Left colon (tissue), 2 donors: ENCODE data around the gene PPARG. TPM values are rescaled to one million over a fixed set of nuclear protein-coding genes. Genes with fewer than 3 reads are reported as not detected.

ENCODE experiments used
- ATAC-seq: fragments of 200-7000 bp; cut with Tn5 transposase; one replicate; pipeline ENCODE4 v1.9.1; 2020; ENCODE audit warnings: mild to moderate bottlenecking, moderate library complexity
- DNase-seq, 2 donors: peaks; one replicate each; pipeline ENCODE4 v3.0.0-alpha.2; 2020
- intact Hi-C, 2 donors: fragments of 100-400 bp; cut with DNase I in 1 of 2; cut with micrococcal nuclease in 1 of 2; formaldehyde crosslinking; loops; one replicate each; pipeline versions ENCODE4 v1.11.2 to v1.14.0; 2022; cut with DNase I, micrococcal nuclease
- total RNA-seq, 2 donors: library from RNA; stranded (reverse); fragmentation: NEBNext Ultra II Directional; extraction: Animal tissue kit (Norgen Biotek cat#: 25700); gene quantifications; one replicate each; pipeline ENCODE4 v1.2.1, GENCODE V29; 2021
- donor health status: DM: no; HTN: no; CAD: no.
- donor health status: DM: yes; HTN: yes; CAD: no.

PPARG gene
- total RNA-seq, 2 donors from 2014 or later = 91.2 to 143 TPM

DNA sequence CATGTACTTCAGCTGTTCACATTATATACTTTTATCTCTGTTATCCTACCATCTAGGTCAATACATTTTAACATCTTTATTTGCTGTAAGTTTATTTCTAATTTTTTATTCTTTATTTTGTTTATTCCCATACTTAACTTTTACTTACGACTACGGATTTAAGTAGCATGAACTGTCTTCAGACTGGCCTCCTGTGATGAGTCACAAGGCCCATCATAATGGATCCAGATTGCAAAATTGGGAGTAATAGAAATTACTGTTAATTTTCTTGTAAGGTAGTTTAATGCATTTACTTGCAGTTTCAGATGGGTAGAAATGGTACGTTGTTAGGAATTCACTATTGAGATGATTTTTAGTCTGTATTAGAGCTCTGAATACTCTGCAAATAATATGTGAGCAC lies 45.9 kb downstream of the PPARG start:
- intact Hi-C loops = no loop called here
- DNase-seq = no peak
- ATAC-seq = no peak

DNA sequence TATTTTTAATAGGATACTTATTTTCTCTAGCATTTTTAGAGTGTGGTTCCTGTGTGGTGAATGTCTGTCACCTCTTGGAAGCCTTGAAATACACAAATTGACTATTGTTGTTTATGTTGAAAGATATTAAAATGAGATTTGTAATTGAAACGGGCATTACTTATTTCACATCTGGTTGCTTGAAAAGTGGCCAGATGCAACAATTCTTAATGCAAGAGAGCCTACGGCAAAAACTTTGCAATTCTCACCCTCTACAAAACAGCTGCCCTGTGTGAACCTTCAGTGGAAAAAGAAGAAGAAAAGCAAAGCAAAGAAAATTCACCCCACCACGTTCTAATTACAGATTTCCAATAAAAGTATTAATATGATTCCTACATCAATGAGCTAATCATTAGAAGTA lies 46.6 kb downstream of the PPARG start:
- no peak for ATAC-seq
- DNase-seq = no peak
- intact Hi-C loops = no loop called here

GRCh38 chr3:12336099-12336498 lies 47.2 kb downstream of the PPARG start:
- no peak for DNase-seq
- ATAC-seq = no peak
- intact Hi-C loops = no loop called here

DNA sequence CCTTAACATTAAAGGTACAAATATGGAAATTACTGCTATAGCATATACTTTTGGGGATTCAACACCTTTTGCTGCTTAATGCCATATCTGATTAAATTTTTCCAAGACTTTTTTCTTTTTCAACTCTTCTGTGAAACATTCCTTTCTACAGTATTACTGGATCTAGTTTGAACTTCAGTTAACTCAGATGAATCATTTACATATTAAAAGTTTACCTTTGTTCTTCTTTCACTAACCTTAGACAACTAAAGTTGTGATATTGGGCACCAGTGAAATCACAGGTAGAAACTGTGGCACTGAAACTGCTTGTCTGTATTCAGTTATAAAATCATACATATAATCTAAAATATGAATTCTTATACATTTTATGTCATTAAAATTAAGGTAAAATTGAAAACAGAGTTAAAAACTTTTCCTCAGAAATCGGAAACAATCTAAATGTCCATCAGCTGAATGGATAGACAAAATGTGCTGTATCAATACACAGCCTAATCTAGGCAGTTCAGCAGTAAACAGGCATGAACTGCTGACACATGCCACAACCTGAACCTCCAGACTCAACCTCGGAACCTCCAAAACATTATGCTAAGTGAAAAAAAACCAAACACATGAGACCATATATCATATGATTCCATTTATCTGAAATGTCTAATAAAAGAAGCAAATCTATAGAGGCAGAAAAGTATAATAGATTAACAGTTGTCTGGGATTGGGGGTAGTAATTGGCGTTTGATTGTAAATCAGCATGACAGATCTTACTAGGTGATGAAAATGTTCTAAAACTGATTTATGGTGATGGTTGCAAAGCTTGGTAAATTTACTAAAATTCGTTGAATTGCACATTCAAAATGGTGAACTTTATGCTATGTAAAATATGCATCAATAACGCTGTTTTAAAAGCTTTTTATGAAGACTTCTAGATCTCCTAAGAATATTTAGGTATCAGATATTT lies 50.0 kb downstream of the PPARG start:
- DNase-seq (no peak), ATAC-seq (no peak)
- intact Hi-C loops = no loop called here

- DNase-seq = no peak
- ATAC-seq = peak; percentile 18
- intact Hi-C loops = no loop called here
Observed at GRCh38 chr3:12339701-12340480, 51.0 kb downstream of the PPARG start.

DNA sequence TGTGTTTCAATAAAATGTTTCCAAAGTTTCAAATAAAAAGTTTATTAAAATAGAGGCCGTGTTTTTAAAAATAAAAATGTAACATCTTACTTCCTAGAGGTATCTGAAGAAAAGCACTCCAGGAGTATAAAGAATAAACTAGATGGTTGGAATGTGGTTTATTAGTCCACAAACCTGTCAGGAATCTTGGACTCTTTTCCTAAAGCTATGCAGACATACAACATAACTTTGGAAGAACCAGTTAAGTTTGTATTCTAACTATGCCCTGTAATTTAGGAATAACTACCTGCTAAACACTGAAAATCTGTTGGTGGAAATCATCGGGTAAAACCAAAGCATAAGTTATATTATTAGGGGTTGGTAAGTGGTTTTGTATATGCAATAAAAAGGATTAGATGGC lies 51.6 kb downstream of the PPARG start:
- intact Hi-C loops = no loop called here
- ATAC-seq (peak; percentile 11), DNase-seq (no peak)

DNA sequence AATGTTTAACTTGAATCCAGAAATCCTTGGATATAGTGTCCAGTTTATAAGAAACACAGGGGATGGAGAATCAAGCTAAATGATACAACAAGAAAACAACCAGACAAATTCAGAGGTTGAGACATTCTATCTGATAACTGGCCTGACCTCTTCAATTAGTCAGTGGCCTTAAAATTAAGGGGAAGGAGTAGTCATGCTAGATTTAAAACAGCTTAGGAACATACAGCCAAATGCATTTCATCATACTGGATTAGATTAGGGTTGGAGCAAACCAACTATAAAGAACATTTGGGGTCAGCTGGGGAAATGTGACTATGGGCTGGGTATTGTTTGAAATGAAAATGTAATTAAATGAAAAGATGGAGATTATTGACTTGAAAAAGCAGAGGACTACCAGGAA lies 53.3 kb downstream of the PPARG start:
- DNase-seq (no peak), ATAC-seq (no peak)
- intact Hi-C loops = no loop called here

DNA sequence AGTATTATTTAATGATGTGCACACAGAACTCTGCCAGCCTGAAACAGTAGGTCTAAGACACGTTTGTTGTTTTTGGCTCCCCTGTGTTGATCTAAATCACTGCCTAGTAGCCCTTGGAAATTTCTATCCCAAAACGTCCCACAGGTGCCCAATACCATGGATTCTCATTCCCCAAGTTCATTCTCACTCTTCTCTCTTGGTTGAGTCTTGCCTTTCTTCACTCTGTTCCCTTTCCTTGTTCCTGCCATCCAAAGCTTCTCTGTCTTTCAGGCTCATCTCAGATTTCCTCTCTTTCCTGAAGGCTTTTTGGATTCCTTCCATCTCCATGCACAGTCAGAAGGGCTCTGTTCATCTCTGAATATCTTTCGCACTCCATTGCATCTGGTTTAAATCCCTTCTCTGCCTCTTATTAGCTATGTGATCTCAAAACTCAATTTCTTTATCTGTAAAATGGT lies 54.2 kb downstream of the PPARG start:
- no peak for DNase-seq
- intact Hi-C loops = no loop called here
- ATAC-seq = no peak

DNA sequence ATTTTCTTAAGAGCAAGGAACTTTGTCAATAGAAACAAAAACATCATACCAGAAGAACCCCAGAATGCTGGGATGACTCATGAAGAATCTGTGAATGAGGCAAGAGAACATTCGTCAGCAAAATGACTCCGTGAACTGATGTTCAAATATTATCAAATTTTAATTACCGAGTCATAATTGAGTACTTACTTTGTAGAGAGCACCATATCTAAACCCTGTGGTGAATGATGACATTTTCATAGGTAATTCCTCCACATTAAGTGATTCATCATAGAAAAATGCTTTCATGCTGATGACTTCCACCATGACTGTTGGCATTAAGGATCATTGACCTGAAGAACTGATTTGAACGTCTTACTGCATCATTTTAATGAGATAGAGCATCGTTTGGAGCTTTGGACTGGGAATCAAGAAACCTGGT lies 56.3 kb downstream of the PPARG start:
- ATAC-seq (no peak), DNase-seq (no peak)
- intact Hi-C loops = no loop called here

GRCh38 chr3:12345584-12346494 lies 57.0 kb downstream of the PPARG start:
- no peak for DNase-seq
- ATAC-seq = no peak
- intact Hi-C loops = no loop called here

DNA sequence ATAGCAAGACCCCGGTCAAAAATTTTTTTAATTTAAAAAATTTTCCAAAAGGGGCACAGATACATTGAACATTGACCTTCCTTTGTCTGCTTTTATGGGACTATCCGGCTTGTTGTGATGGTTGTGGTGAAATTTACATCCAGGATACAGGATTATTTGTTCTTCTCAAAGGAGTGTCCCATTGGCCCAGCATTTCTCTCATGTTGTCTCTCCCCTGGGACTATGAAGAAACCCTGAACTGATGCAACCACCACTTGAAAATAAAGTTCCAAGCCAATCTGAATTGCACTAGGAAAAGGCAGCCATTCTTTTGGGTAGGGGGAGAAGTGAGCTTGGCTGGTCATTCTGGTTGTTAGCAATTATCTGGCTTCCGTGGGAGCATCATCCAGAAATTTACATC lies 58.4 kb downstream of the PPARG start:
- intact Hi-C loops = no loop called here
- ATAC-seq (no peak), DNase-seq (no peak)

GRCh38 chr3:12349895-12350811 lies 61.3 kb downstream of the PPARG start:
- no peak for DNase-seq
- intact Hi-C loops = no loop called here

GRCh38 chr3:12351145-12351544 lies 62.3 kb downstream of the PPARG start:
- intact Hi-C loops = no loop called here
- no peak for DNase-seq
- peak; percentile 25 for ATAC-seq

More at GRCh38 chr3:12349895-12350811, 61.3 kb downstream of the PPARG start:
- ATAC-seq = peak; percentile 65

DNA sequence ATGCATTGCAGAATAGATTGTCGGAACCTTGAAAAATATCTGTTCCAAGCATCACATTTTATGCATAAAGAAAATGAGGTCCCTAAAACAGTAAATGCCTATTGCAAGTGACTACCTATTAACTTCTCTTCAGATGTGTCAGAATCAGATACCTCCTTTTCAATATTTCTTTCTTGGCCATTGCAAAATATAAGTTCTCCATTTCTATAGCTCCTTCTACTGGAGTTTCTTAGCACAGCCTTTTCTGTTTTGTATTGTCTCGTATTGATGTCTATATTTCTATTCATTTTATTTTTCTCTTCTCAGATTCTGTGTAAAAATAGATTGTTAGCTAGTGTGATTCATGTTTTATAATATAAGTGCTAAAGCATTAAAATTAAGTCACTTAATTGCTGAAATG lies 63.4 kb downstream of the PPARG start:
- intact Hi-C loops = no loop called here
- no peak for DNase-seq
- no peak for ATAC-seq

GRCh38 chr3:12352755-12353154 lies 63.9 kb downstream of the PPARG start:
- no peak for DNase-seq
- ATAC-seq = no peak
- intact Hi-C loops = no loop called here

DNA sequence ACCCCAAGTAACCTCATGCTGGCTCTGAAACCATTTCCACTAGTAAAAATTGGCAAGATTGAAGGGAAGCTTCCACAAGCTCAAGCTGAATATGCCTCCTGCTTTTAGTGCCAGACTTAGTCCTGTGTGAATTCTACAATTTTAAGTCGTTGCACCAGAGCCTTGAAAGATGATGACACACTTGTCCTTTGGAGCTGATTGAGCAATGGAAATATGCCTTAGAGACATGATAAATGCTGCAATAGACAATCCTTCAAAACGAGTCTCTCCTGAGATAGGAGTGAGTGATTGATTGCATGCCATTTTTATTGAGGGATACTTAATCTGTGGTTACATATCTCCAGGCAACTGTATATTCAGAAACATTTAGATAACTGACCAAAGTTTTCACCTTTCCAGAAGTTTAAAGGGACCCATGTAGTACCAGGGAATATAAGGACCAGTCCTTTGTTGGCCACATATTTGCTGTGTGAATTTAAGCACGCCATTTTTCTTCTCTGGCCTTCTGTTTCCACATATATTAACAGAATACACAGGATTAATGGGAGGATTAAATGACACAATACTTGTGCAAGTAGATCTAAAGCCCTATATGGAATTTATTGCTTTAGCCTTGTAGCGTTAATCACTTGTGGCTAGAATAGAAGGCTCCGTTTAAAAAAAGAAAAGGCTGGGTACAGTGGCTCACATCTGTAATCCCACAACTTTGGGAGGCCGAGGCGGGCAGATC lies 65.1 kb downstream of the PPARG start:
- ATAC-seq (no peak), DNase-seq (no peak)
- intact Hi-C loops = no loop called here

- DNase-seq (no peak), ATAC-seq (peak; percentile 85)
- intact Hi-C loops = no loop called here
Observed at GRCh38 chr3:12356175-12356574, 67.3 kb downstream of the PPARG start.
